ENCODE data around the gene PPRC1.

PPRC1 gene

GRCh38 chr10:102132563-102133372 lies at the start of gene PPRC1:
PPRC1 (plus strand) TSS chr10:102133040; CDS start chr10:102133069, 29 bp downstream.
- DNase-seq (ENCODE audit: low spot score) = peak; percentile 98
- FAIRE-seq = peak; percentile 76

- FAIRE-seq (no peak), DNase-seq (ENCODE audit: low spot score) (no peak)
Observed at GRCh38 chr10:102083541-102083940, 49.3 kb upstream of the PPRC1 start.

- DNase-seq (ENCODE audit: low spot score) (no peak), FAIRE-seq (no peak)
Observed at GRCh38 chr10:102085336-102085735, 47.5 kb upstream of the PPRC1 start.

DNA sequence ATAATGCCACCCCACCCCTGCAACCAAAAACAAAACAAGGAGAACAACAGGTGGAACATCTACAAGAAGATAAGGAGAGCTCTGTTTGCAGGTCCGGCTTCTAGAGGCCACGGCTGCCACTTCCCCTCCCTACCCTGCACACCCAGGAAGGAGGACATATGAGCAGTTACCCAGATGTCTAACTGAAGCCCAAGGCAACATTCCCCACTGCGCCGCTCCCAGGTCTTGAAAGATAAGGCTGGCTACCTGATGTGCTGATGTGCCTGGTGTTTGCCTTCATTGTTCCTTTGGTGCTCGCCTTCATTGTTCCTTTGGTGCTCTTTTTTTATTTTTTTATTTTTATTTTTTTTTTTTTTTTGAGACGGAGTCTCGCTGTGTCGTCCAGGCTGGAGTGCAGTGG lies 46.6 kb upstream of the PPRC1 start:
- DNase-seq (ENCODE audit: low spot score) = no peak
- no peak for FAIRE-seq

- no peak for DNase-seq (ENCODE audit: low spot score)
- FAIRE-seq = no peak
Observed at GRCh38 chr10:102090772-102091171, 42.1 kb upstream of the PPRC1 start.

- no peak for FAIRE-seq
- DNase-seq (ENCODE audit: low spot score) = no peak
Observed at GRCh38 chr10:102096449-102096848, 36.4 kb upstream of the PPRC1 start.

DNA sequence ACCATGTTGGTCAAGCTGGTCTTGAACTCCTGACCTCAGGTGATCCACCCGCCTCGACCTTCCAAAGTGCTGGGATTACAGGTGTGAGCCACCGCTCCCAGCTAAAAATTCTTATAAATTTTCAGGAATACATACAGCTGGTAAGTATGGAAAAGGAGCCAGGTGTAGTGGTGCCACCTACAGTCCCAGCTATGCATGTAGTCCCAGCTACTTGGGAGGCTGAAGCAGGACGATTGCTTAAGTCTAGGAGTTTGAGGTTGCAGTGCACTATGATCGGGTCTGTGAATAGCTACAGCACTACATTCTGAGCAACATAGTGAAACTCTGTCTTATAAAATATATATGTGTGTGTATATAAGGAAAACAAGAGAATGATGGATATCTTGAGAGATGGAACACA lies 31.7 kb upstream of the PPRC1 start:
- DNase-seq (ENCODE audit: low spot score) (no peak), FAIRE-seq (no peak)

DNA sequence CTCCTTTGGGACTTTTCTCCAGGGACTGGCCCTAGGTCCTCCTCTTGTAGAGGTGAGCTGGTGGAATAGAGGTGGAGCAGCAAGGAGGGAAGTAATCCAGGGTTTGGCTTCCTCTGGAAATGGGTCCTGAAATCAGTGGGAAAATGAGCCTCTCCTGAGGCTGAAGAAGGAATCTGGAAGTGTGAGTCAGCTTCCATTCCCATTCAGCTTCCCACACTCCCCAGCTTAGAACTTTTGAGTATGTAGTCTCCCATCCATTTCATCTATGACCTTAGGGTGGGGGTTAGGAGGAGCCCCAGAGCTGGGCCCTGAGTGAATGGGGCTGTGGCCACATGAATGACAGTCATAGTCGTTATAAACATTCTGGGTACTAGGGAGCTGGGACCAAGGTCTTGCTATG lies 30.4 kb upstream of the PPRC1 start:
- no peak for FAIRE-seq
- no peak for DNase-seq (ENCODE audit: low spot score)

DNA sequence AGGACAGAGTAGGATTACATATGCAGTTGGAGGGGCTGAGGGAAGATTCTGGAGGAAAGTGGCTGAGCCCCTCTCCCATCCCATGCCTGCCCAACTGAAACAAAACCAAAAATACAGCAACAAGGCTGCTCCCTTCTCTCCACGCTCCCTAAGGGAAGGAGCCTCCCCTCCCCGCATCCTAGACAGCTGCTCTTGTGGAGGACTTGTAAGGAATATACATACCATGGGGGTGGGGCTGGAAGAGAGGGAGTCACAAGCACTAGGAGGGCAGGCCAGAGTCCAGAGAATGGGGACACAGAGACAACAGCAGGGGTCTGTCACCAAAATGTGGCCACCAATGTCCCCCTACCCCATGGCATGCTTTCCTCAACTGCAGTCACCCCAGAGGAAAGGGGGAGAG lies 25.8 kb upstream of the PPRC1 start:
- FAIRE-seq (no peak), DNase-seq (ENCODE audit: low spot score) (no peak)

- DNase-seq (ENCODE audit: low spot score) = no peak
- FAIRE-seq = no peak
Observed at GRCh38 chr10:102109166-102110116, 23.4 kb upstream of the PPRC1 start.

- no peak for DNase-seq (ENCODE audit: low spot score)
- FAIRE-seq = no peak
Observed at GRCh38 chr10:102111276-102111675, 21.6 kb upstream of the PPRC1 start.

GRCh38 chr10:102112210-102112817 lies 20.5 kb upstream of the PPRC1 start:
- FAIRE-seq (no peak), DNase-seq (ENCODE audit: low spot score) (no peak)

- FAIRE-seq = no peak
- no peak for DNase-seq (ENCODE audit: low spot score)
Observed at GRCh38 chr10:102113261-102113955, 19.4 kb upstream of the PPRC1 start.

DNA sequence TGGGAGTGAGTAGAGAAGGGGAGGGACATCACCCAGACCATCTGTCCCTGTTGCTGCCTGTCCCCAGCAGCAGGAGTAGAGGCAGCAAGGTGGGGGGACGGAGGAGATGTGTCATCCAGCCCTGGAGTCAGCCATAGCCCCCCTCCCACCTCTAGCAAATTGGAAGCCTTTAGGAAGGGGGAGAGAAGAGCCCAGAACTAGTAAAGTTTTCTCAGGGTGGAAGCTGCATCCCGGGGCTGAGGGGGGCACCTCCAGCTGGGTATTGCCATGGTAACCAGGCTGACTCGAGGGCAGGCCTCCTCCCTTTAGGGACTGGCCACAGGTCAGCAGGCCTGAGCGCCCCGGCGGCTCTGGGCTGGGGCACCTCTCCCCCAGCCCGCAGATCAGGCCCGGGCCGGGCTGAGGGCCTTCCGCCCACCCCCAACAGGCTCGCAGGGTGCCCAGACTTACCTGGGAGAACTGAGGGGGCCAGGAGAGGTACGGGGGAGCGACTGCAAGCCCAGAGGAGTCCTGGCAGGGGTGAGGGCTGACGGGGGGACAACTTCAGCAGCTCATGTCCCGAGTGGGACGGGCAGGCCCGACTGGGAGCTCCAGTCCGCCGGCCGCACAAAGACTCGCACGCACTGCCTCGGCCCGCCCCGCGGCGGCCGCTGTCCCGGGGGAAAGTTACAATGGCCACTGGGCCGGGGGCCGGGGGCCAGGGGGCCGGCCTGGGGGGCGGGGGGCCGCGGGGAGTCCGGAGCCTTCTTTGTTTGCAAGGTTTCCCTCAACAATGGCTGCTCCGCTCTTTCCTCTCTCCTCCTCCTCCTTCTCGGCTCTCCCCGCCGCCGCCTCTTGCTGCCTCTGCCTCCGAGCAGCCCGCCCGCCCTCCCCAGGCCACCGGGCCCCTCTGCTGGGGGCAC lies 18.6 kb upstream of the PPRC1 start:
- FAIRE-seq (no peak), DNase-seq (ENCODE audit: low spot score) (no peak)

GRCh38 chr10:102114861-102115618 lies 17.8 kb upstream of the PPRC1 start:
- FAIRE-seq = peak; percentile 23
- DNase-seq (ENCODE audit: low spot score) = peak; percentile 54

GRCh38 chr10:102115775-102116174 lies 17.1 kb upstream of the PPRC1 start:
- no peak for FAIRE-seq
- DNase-seq (ENCODE audit: low spot score) = no peak

DNA sequence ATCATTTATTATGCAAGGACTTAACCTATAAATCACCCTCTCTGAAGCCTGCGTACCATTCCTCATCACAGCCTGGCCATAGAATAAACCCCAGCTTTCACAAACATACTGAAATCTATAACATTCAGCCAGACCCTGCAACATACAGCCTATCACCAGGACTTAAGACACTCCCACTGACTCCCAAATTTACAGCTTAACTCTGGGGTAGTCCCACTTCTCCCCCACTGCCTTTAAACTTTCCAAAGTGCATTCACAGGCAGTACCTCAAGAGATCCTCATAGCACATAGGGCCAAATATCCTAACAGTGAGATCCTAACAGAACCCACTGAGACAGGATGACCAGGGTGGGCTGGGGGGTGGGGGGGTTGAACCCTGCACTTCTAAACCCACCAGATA lies 16.2 kb upstream of the PPRC1 start:
- no peak for DNase-seq (ENCODE audit: low spot score)
- FAIRE-seq = no peak

GRCh38 chr10:102117391-102118159 lies 15.3 kb upstream of the PPRC1 start:
- FAIRE-seq = no peak
- DNase-seq (ENCODE audit: low spot score) = peak; percentile 61

DNA sequence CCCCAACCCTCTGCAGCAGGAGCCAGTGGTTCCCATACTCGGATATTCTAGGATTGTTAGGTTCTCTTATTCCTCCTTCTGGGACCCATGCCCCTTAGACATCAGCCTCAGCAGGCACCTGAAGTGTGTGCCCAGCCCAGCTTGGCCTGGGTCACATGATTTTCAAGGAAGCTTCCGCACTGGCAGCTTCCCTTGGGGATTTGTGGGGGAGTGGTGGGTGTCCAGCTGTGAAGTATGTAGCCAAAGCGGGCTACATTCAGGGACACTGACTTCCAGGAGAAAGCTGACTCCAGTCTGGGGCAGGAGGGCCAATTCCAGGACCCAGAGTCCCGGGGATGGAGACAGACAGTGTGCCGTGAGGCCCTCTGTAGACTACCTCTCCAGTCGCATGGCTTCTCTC lies 14.0 kb upstream of the PPRC1 start:
- FAIRE-seq (no peak), DNase-seq (ENCODE audit: low spot score) (no peak)

Data from RCC 7860 (cell line).